ENCODE data around the gene TAC4.

DNA sequence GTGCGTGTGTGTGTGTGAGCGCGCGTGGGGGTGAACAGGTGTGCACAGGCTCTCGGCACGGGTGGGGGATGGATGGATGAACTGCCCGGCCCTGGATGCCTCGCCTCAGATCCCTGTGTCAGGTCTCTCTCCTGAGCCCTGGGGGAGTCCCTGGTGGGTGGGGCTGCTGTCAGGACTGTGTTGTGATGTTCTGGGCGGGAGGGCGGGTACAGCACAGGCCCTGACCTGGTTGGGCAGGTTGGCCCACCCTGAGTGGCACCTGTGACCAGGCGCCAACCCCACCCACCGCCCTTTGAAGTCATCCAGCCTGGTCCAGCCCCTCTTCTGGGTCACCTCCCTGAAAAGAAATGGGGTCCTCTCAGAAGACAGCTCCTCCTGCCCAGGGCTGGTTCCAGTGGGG lies 41.6 kb upstream of the TAC4 start:
- TF ChIP-seq EZH2 (IDR thresholded peaks at IDR 0.05; ENCODE audit: low read depth, unreplicated experiment): no peak
- TF ChIP-seq, protein P1, sequence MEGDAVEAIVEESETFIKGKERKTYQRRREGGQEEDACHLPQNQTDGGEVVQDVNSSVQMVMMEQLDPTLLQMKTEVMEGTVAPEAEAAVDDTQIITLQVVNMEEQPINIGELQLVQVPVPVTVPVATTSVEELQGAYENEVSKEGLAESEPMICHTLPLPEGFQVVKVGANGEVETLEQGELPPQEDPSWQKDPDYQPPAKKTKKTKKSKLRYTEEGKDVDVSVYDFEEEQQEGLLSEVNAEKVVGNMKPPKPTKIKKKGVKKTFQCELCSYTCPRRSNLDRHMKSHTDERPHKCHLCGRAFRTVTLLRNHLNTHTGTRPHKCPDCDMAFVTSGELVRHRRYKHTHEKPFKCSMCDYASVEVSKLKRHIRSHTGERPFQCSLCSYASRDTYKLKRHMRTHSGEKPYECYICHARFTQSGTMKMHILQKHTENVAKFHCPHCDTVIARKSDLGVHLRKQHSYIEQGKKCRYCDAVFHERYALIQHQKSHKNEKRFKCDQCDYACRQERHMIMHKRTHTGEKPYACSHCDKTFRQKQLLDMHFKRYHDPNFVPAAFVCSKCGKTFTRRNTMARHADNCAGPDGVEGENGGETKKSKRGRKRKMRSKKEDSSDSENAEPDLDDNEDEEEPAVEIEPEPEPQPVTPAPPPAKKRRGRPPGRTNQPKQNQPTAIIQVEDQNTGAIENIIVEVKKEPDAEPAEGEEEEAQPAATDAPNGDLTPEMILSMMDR (conservative IDR thresholded peaks at IDR 0.05; ENCODE audit: low read depth in 2 of 2): no peak
- TF ChIP-seq, protein P2, sequence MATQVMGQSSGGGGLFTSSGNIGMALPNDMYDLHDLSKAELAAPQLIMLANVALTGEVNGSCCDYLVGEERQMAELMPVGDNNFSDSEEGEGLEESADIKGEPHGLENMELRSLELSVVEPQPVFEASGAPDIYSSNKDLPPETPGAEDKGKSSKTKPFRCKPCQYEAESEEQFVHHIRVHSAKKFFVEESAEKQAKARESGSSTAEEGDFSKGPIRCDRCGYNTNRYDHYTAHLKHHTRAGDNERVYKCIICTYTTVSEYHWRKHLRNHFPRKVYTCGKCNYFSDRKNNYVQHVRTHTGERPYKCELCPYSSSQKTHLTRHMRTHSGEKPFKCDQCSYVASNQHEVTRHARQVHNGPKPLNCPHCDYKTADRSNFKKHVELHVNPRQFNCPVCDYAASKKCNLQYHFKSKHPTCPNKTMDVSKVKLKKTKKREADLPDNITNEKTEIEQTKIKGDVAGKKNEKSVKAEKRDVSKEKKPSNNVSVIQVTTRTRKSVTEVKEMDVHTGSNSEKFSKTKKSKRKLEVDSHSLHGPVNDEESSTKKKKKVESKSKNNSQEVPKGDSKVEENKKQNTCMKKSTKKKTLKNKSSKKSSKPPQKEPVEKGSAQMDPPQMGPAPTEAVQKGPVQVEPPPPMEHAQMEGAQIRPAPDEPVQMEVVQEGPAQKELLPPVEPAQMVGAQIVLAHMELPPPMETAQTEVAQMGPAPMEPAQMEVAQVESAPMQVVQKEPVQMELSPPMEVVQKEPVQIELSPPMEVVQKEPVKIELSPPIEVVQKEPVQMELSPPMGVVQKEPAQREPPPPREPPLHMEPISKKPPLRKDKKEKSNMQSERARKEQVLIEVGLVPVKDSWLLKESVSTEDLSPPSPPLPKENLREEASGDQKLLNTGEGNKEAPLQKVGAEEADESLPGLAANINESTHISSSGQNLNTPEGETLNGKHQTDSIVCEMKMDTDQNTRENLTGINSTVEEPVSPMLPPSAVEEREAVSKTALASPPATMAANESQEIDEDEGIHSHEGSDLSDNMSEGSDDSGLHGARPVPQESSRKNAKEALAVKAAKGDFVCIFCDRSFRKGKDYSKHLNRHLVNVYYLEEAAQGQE (IDR thresholded peaks at IDR 0.05; ENCODE audit: unreplicated experiment): no peak
